Measurements from ENCODE around the gene AGPAT4. TPM values are rescaled to one million over a fixed set of nuclear protein-coding genes. Genes with fewer than 3 reads are reported as not detected.

AGPAT4 gene
- total RNA-seq, 3 donors from 2014 or later = 6.5 to 12.3 (median 7.3) TPM

DNA sequence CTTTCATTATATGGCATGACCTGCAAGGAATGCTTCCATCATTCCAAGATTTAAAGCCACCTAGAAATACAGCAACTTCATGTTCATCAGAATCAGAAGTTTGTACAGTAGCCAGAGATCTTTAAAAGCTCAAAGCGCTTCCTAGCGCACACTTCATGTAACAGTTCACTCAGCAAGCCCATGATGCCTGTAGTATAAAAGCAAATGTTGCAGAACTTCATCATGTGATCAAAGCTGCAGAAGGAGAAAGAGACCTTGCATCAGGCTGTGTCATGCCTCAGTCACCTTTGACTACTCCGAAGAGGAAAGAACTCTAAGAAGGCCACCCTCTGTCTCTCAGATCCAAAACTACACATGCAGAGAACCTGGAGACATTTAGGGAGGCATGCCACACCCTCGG is 78.5 kb downstream of the AGPAT4 start:
- Histone ChIP-seq H3K9me3 (no peaks in the 10 kb centered on the region), H3K4me3 (no peak overlapping the region), H3K4me1 (ENCODE audit: low read depth) (no peaks in the 10 kb centered on the region), H3K36me3 (ENCODE audit: low read depth) (no peaks in the 10 kb centered on the region)
- intact Hi-C loops (cut with DNase I, micrococcal nuclease) = no loop called here
- TF ChIP-seq, protein P1, sequence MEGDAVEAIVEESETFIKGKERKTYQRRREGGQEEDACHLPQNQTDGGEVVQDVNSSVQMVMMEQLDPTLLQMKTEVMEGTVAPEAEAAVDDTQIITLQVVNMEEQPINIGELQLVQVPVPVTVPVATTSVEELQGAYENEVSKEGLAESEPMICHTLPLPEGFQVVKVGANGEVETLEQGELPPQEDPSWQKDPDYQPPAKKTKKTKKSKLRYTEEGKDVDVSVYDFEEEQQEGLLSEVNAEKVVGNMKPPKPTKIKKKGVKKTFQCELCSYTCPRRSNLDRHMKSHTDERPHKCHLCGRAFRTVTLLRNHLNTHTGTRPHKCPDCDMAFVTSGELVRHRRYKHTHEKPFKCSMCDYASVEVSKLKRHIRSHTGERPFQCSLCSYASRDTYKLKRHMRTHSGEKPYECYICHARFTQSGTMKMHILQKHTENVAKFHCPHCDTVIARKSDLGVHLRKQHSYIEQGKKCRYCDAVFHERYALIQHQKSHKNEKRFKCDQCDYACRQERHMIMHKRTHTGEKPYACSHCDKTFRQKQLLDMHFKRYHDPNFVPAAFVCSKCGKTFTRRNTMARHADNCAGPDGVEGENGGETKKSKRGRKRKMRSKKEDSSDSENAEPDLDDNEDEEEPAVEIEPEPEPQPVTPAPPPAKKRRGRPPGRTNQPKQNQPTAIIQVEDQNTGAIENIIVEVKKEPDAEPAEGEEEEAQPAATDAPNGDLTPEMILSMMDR (IDR thresholded peaks at IDR 0.05) = no peak
- no peak for DNase-seq
- ATAC-seq = no peak

DNA sequence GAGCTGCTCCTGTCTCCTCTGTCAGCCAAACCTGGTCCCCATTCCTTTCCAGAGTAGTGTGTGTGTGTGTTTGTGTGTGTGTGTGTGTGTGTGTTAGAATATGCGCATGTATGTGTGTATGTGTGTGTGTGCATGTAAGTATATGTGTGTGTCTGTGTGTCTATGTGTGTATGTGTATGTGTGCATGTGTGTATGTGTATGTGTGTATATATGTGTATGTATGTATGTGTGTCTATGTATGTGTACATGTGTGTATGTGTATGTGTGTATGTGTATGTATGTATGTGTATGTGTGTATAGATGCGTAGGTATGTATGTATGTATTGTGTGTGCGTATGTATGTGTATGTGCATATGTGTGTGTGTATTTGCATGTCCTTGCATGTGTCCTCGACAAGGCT is 79.5 kb downstream of the AGPAT4 start:
- intact Hi-C loops (cut with DNase I, micrococcal nuclease) = no loop called here
- no peak overlapping the region for H3K4me3 ChIP-seq
- H3K4me1 ChIP-seq (ENCODE audit: low read depth) = no peaks in the 10 kb centered on the region
- ATAC-seq = no peak
- TF ChIP-seq, protein P1 (IDR thresholded peaks at IDR 0.05) = no peak
- no peak for DNase-seq
- H3K36me3 ChIP-seq (ENCODE audit: low read depth) = no peaks in the 10 kb centered on the region
- no peaks in the 10 kb centered on the region for H3K9me3 ChIP-seq

DNA sequence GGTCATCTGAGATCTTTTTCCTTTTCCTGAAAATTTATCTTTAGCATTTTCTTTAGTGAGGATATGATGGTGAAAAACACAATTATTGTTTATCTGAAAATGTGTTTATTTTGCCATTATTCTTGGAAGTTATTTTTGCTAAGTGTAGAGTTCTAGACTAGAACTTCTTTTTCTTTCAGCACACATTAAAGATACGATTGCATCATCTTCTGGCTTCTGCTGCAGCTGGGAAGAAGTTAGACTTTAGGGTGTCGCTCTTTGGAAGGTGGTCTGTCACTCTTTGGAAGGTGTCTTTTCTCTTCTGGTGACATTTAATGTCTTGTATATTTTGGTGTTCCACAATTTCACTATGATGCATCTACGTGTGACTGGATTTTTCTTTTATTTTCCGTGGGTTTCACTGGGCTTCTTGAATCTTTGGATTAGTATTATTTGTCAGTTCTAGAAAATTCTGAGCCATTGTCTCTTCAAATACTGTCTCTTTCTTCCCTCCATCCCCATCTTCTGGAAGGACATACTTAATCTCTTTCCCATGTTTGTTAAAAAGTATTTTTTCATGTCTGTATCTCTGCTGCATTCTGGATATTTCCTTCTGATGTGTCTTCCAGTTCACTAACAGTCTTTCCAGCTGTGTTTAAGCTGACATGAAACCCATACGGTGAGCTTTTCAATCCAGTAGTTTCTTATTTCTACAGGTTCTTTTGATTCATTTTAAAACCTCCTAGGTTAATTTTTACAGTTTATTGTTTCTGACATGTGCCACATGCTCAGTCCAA is 81.0 kb downstream of the AGPAT4 start:
- intact Hi-C loops (cut with DNase I, micrococcal nuclease) = no loop called here
- DNase-seq = no peak
- Histone ChIP-seq H3K4me1 (ENCODE audit: low read depth) (no peaks in the 10 kb centered on the region), H3K9me3 (no peaks in the 10 kb centered on the region), H3K36me3 (ENCODE audit: low read depth) (no peaks in the 10 kb centered on the region), H3K4me3 (no peak overlapping the region)
- TF ChIP-seq, protein P1 (IDR thresholded peaks at IDR 0.05) = no peak
- no peak for ATAC-seq

DNA sequence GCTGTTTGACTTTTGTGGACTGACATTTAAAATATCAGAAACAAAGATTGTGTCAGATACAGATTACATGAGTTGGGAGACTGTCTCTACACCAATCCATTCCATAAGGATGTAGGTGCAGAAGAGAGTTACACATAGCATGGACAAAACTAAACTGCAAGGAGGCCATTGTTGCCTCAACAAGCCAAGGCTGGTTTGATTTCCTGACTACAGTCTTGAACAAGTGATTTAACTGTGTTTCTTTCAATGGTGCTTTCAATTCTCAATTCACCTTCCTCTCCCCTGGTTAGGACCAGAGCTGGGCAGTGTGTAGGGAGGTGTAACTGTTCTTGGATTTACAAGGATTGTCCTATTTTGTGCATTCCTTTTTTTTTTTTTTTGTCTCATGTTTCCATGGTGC is 82.2 kb downstream of the AGPAT4 start:
- Histone ChIP-seq H3K36me3 (ENCODE audit: low read depth) (no peaks in the 10 kb centered on the region), H3K4me3 (no peak overlapping the region), H3K4me1 (ENCODE audit: low read depth) (no peaks in the 10 kb centered on the region), H3K9me3 (no peaks in the 10 kb centered on the region)
- no peak for DNase-seq
- ATAC-seq = no peak
- intact Hi-C loops (cut with DNase I, micrococcal nuclease) = no loop called here
- TF ChIP-seq, protein P1 (IDR thresholded peaks at IDR 0.05) = no peak

DNA sequence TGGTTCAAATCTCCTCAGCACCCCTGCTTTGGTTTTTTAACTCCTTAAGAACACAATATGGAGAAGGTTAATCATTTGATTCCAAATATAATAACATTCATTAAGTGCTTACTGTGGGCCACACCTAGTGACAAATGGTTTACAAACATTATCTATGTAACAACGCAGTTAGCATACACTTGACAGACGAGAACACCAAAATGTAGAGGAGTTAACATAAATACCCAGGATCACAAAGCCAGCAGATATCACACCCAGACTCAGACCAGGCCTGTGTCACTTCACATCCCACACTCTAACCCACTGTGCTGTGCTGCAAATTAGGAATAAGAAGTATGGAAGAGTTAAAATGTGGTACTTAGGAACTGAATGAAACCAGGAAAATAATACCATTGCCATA is 82.9 kb downstream of the AGPAT4 start:
- no peaks in the 10 kb centered on the region for H3K9me3 ChIP-seq
- H3K36me3 ChIP-seq (ENCODE audit: low read depth) = no peaks in the 10 kb centered on the region
- no peak overlapping the region for H3K4me3 ChIP-seq
- no peak for DNase-seq
- intact Hi-C loops (cut with DNase I, micrococcal nuclease) = no loop called here
- no peak for ATAC-seq
- no peaks in the 10 kb centered on the region for H3K4me1 ChIP-seq (ENCODE audit: low read depth)
- TF ChIP-seq, protein P1 (IDR thresholded peaks at IDR 0.05) = no peak
